PC-9 (cell line): ENCODE measurements around the gene TTLL1. TPM values are rescaled to one million over a fixed set of nuclear protein-coding genes. Genes with fewer than 3 reads are reported as not detected.
A peak's percentile ranks its signal among the peaks of the same experiment; 100 is the strongest.

Experiments
- BruUV-seq: library from RNA; stranded (reverse); fragments of 400-500 nt; replicated peaks from 2 replicates; lab custom pipeline; 2021; lab: Mats Ljungman, UMichigan
- CTCF ChIA-PET: fragments of 300-600 bp; sonication (Branson Sonifier 250); formaldehyde crosslinking; loops from one replicate; lab custom pipeline; 2022; ENCODE audit warnings: antibody characterized with exemption; lab: Charles Lee
- POLR2A ChIA-PET: fragments of 300-600 bp; sonication (Branson Sonifier 250); formaldehyde crosslinking; loops from one replicate; lab custom pipeline; 2022; ENCODE audit warnings: antibody characterized with exemption; ENCODE audit not compliant: unreplicated experiment; lab: Charles Lee
- DNase-seq, 2 experiments: peaks; one replicate each; pipeline versions ENCODE4 v3.0.0 to v3.0.0-alpha.2; 2015 to 2022; ENCODE audit warnings: mixed read lengths in 1 of 2
- H2AFZ ChIP-seq: fragments of 200-600 bp; sonication (generic); 2 replicates; pipeline ENCODE4 v1.8.1; 2017; ENCODE audit warnings: antibody characterized with exemption
- H3F3A ChIP-seq: fragments of 200-600 bp; sonication (generic); 2 replicates; pipeline ENCODE4 v1.8.1; 2017; ENCODE audit warnings: antibody characterized with exemption, mild to moderate bottlenecking, low read depth; ENCODE audit not compliant: insufficient read depth
- H3K27ac ChIP-seq: fragments of 200-600 bp; sonication (generic); 2 replicates; pipeline ENCODE4 v1.6.1; 2016; ENCODE audit warnings: mixed run types
- H3K27me3 ChIP-seq: fragments of 200-600 bp; sonication (generic); 2 replicates; pipeline ENCODE4 v1.6.1; 2016; ENCODE audit warnings: low read depth, mixed run types; ENCODE audit not compliant: insufficient read depth
- H3K36me3 ChIP-seq: fragments of 200-600 bp; sonication (generic); 2 replicates; pipeline ENCODE4 v1.6.1; 2016; ENCODE audit warnings: low read depth, mixed run types
- H3K4me1 ChIP-seq: fragments of 200-600 bp; sonication (generic); replicated peaks from 2 replicates; pipeline ENCODE4 v1.6.1; 2016; ENCODE audit warnings: mixed run types; ENCODE audit not compliant: insufficient read depth
- H3K4me2 ChIP-seq: fragments of 200-600 bp; sonication (generic); 2 replicates; pipeline ENCODE4 v1.6.1; 2017; ENCODE audit warnings: mixed run types
- H3K4me3 ChIP-seq: fragments of 200-600 bp; sonication (generic); 2 replicates; pipeline ENCODE4 v1.6.1; 2016; ENCODE audit warnings: mixed run types
- H3K79me2 ChIP-seq: fragments of 200-600 bp; sonication (generic); 2 replicates; pipeline ENCODE4 v1.6.1; 2017; ENCODE audit warnings: low read depth, mixed run types
- H3K9me2 ChIP-seq: fragments of 200-600 bp; sonication (generic); 2 replicates; pipeline ENCODE4 v1.8.1; 2017; ENCODE audit warnings: mild to moderate bottlenecking; ENCODE audit not compliant: insufficient read depth
- H3K9me3 ChIP-seq: fragments of 200-600 bp; sonication (generic); 2 replicates; pipeline ENCODE4 v1.8.1; 2016; ENCODE audit warnings: low read depth; ENCODE audit not compliant: insufficient read depth
- H4K20me1 ChIP-seq: fragments of 200-600 bp; sonication (generic); 2 replicates; pipeline ENCODE4 v1.8.1; 2017; ENCODE audit not compliant: insufficient read depth
- CTCF ChIP-seq: fragments of 200-600 bp; sonication (generic); conservative IDR thresholded peaks from 2 replicates; pipeline ENCODE4 v1.6.1; 2017; ENCODE audit warnings: mixed run types, antibody characterized with exemption, mild to moderate bottlenecking, moderate library complexity
- EZH2 ChIP-seq: fragments of 200-600 bp; sonication (generic); IDR thresholded peaks from 2 replicates; pipeline ENCODE4 v1.8.0; 2017; ENCODE audit warnings: antibody characterized with exemption, low read depth
- intact Hi-C: fragments of 100-400 bp; cut with micrococcal nuclease; formaldehyde crosslinking; loops from one replicate; pipeline ENCODE4 v1.10.0; 2022; ENCODE audit not compliant: unreplicated experiment
- total RNA-seq: library from RNA; stranded (reverse); gene quantifications from 2 replicates; pipeline ENCODE4 v1.2.3, GENCODE V29; 2021

Gene TTLL1
- total RNA-seq, 1 experiment from 2014 or later: 7.8 TPM

DNA sequence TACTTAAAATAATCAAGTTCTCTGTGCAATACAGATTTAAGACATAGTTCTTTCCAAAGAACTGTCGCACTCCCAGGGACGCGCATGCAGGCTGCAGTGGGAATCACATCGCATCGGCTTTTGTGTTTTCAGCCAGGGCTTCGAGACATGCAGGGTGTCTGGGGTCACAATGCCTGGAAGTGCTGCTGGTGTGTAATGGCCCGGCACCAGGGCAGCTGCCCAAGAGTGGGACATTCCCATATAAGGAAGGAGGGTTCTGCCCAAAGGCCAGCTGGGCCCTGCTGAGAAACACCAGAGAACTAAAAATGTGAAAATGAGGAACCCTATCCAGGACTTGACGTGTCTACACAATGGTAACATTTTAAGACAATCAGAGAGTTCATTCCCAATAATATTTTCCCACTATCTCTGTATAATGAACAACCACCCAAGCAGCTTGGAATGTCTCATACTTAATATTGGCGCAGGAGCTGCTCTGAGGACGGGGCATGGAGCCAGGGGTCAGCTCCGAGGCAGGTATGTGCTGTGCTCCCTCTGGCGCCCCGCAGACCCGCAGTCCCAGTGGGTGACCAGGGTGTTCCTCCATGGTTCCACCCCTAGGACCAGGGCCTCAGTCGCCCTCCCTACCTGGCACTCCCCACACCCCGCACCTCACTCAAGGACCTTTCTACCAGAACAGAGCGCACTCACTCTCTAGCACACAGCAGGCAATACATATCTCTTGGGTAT, 42.7 kb upstream of the TTLL1 start:
- Histone ChIP-seq H3K4me1 (peaks cover 32% of the 10 kb centered on the region), H3K4me2 (no peak overlapping the region), H3K79me2 (peaks cover 3% of the 10 kb centered on the region; the same call in 1 of the 2 replicates), H3K9me2 (no peaks in the 10 kb centered on the region), H3K27ac (no peak overlapping the region), H3K36me3 (peaks cover 25% of the 10 kb centered on the region), H3K27me3 (no peaks in the 10 kb centered on the region), H2AFZ (no peak overlapping the region), H3F3A (peaks cover 46% of the 10 kb centered on the region), H3K4me3 (no peak overlapping the region), H3K9me3 (no peaks in the 10 kb centered on the region), H4K20me1 (peaks cover 26% of the 10 kb centered on the region)
- intact Hi-C loops: no loop called here
- DNase-seq: no peak
- ChIA-PET CTCF (no interaction called here), POLR2A (interaction anchor here (0.5 kb wide), 1 partner anchor 15 kb away, joined by 8 read pairs; no protein-coding TSS in a partner anchor)
- no TSS peak for BruUV-seq
- no peak for TF ChIP-seq EZH2
- TF ChIP-seq CTCF: no peak

DNA sequence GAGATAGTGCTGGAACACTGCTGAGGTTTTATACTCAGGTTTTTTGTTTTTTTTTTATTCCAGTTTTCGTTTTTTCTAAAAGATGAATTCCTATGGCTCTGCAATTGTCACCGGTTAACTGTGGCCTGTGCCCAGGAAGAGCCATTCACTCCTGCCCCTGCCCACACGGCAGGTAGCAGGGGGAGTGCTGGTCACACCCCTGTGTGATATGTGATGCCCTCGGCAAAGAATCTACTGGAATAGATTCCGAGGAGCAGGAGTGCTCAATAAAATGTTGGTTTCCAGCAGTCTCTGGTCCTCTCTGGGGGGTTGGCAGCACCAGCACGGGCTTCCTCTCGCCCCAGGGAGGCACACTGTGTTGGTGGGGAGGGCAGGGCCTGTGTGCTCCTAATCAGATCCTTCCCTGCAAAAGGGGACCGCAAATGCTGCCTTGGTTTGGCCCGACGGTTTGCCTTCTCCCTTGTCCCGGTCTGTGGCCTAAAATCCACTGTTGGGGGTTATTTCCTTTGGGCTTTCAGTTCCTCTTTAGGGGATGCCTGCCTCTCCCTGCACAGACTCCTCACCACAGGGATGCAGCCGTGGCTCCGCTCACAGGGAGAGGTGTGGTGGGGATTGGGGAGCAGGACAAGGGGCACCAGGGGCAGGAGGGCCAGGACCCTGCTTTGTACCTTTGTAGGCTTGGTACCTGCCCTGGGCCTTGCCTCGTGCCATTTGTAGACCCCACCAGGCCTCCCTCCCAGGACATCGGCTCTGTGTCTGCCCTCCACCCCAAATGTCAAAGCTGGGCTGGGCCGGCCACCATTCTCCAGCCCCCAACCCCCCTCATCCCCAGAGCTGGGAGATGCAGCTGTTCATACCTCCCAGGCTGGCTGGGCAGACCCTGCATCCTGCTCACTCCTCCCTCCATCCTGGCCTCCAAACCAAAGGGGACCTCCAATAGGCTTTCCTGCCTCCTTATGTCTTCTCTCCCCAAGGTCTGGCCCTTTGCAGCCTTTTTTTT, 40.5 kb upstream of the TTLL1 start:
- ChIA-PET POLR2A (interaction anchor here (0.8 kb wide), 1 partner anchor 92 kb away, joined by 19 read pairs; no protein-coding TSS in a partner anchor), CTCF (interaction anchor here (0.6 to 0.7 kb wide), 2 partner anchors 19 to 216 kb away, joined by 8 to 9 read pairs; no protein-coding TSS in a partner anchor)
- peak overlapping the region; percentile 92 for H3K27ac ChIP-seq
- peaks cover 16% of the 10 kb centered on the region; the same call in 1 of the 2 replicates for H4K20me1 ChIP-seq
- H3K9me2 ChIP-seq: no peaks in the 10 kb centered on the region
- peaks cover 46% of the 10 kb centered on the region for H3K4me1 ChIP-seq
- H3F3A ChIP-seq: peaks cover 60% of the 10 kb centered on the region
- BruUV-seq: no TSS peak
- no peak overlapping the region for H2AFZ ChIP-seq
- H3K4me2 ChIP-seq: peak overlapping the region; percentile 73
- no peaks in the 10 kb centered on the region for H3K27me3 ChIP-seq
- no peaks in the 10 kb centered on the region for H3K9me3 ChIP-seq
- H3K79me2 ChIP-seq: no peaks in the 10 kb centered on the region; the same call in 1 of the 2 replicates
- H3K36me3 ChIP-seq: peaks cover 17% of the 10 kb centered on the region; the same call in 1 of the 2 replicates
- no peak overlapping the region for H3K4me3 ChIP-seq
- TF ChIP-seq CTCF (no peak), EZH2 (no peak)
- DNase-seq: peak in 1 of 2 experiments; percentile 27
- intact Hi-C loops: loop anchor here (5.0 to 10.0 kb wide), 2 partner anchors 135 to 207 kb away; no protein-coding TSS in a partner anchor

DNA sequence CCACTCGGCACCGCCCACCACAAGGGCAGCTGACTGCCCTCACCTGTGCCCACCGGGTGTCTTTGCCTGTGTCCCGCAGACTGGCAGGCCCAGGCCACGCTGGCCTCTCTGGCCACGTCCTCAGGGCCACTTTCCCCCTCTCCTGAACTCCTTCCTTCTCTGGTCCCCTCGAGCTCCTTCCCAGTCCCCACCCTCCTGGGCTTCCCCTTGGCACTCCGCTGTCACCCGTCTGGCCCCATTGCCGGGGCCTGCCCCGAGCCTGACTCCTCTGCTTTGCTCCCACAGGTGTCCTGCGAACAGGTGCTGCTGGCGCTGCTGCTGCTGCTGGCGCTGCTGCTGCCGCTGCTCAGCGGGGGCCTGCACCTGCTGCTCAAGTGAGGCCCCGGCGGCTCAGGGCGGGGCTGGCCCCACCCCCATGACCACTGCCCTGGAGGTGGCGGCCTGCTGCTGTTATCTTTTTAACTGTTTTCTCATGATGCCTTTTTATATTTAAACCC, 39.8 kb upstream of the TTLL1 start:
- Histone ChIP-seq H3K4me1 (peaks cover 46% of the 10 kb centered on the region), H3K27me3 (no peaks in the 10 kb centered on the region), H3F3A (peaks cover 54% of the 10 kb centered on the region), H3K4me2 (peak overlapping the region; percentile 73), H2AFZ (no peak overlapping the region), H4K20me1 (peaks cover 12% of the 10 kb centered on the region; the same call in 1 of the 2 replicates), H3K4me3 (no peak overlapping the region), H3K36me3 (peaks cover 16% of the 10 kb centered on the region; the same call in 1 of the 2 replicates), H3K9me3 (no peaks in the 10 kb centered on the region), H3K79me2 (no peaks in the 10 kb centered on the region; the same call in 1 of the 2 replicates), H3K27ac (peak overlapping the region; percentile 92), H3K9me2 (no peaks in the 10 kb centered on the region)
- no TSS peak for BruUV-seq
- TF ChIP-seq CTCF (no peak), EZH2 (no peak)
- ChIA-PET POLR2A (no interaction called here), CTCF (no interaction called here)
- intact Hi-C loops: loop anchor here (5.0 to 10.0 kb wide), 2 partner anchors 134 to 207 kb away; no protein-coding TSS in a partner anchor
- peak; percentile 69 to 73 for DNase-seq
